Activated naive CD4-positive, alpha-beta T cell treated with anti-CD3 and anti-CD28 coated beads, Interleukin-2, amount 50 U/mL, for 16 hours (primary cell): ENCODE measurements around the gene HSDL2.
"Not testable (repeated sequence)": the region's sequence is repeated elsewhere in the genome, so short reads cannot be mapped to it uniquely, and the experiment has no call there.

ENCODE experiments used
- DNase-seq: peaks from one replicate; pipeline ENCODE4 v3.0.0-alpha.2; 2020

HSDL2 gene

GRCh38 chr9:112401175-112401815 is 21.4 kb downstream of the HSDL2 start:
- DNase-seq = no peak

DNA sequence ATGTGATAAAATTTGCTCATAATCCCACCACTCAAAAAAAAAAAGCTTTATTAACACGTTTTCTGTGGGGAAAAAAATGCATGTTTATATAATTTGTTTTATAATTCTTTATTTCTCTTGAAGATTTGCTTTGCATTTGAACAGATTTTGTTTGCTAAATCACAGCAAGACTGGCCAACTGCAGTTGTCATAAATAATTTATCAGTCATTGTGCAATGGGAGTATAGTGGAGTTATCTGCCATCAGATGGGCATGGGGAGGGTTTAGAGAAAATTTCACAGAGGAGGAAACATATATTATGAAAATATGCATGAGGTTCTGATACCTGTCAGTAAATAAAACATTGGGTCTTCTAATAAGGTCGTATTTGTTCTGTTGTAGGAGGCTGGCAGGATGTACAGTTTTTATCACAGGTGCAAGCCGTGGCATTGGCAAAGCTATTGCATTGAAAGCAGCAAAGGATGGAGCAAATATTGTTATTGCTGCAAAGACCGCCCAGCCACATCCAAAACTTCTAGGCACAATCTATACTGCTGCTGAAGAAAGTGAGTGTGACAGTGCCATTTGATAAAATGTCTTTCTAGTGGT is 23.8 kb downstream of the HSDL2 start:
- DNase-seq = no peak

- DNase-seq = no peak
Observed at GRCh38 chr9:112404508-112404932, 24.6 kb downstream of the HSDL2 start.

DNA sequence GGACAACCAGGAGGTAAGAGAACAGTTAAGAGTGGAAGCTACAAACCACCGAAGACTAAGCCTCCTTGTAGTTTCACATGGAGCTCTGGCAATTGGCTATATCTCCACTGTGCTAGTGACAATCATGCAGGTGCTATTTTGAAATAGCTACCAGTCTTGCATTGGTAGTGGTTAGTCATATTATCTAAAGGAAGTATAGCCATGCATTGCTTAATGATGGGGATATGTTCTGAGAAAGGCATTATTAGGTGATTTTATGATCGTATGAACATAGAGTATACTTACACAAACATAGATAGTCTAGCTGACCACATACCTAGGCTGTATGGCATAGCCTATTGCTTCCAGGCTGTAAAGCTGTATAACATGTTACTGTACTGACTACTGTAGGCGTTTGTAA is 28.4 kb downstream of the HSDL2 start:
- DNase-seq = no peak

GRCh38 chr9:112408819-112409218 is 28.9 kb downstream of the HSDL2 start:
- no peak for DNase-seq

DNA sequence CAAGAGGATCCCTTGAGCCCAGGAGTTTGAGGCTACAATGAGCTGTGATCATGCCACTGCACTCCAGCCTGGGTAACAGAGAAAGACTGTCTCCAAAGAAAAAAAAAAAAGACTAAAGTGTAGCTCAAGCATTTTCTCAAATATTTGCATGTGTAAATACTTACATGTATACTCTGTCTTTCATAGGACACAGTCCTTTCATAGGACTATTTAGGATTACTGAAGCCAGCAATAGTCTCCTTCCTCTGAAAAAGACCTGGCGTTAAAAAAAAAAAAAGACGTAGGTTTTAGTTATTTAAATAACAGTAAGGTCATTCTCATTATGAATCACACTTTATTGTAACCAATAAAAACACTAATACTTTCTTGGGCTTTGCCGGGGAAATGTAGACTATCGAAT is 29.9 kb downstream of the HSDL2 start:
- no peak for DNase-seq

GRCh38 chr9:112411626-112412027 is 31.7 kb downstream of the HSDL2 start:
- no peak for DNase-seq

GRCh38 chr9:112413728-112414127 is 33.8 kb downstream of the HSDL2 start:
- not testable (repeated sequence) for DNase-seq

GRCh38 chr9:112420208-112420607 is 40.3 kb downstream of the HSDL2 start:
- DNase-seq = no peak

- DNase-seq = no peak
Observed at GRCh38 chr9:112421771-112422222, 41.9 kb downstream of the HSDL2 start.

- no peak for DNase-seq
Observed at GRCh38 chr9:112422417-112423148, 42.7 kb downstream of the HSDL2 start.

- DNase-seq = no peak
Observed at GRCh38 chr9:112430006-112430522, 50.2 kb downstream of the HSDL2 start.

DNA sequence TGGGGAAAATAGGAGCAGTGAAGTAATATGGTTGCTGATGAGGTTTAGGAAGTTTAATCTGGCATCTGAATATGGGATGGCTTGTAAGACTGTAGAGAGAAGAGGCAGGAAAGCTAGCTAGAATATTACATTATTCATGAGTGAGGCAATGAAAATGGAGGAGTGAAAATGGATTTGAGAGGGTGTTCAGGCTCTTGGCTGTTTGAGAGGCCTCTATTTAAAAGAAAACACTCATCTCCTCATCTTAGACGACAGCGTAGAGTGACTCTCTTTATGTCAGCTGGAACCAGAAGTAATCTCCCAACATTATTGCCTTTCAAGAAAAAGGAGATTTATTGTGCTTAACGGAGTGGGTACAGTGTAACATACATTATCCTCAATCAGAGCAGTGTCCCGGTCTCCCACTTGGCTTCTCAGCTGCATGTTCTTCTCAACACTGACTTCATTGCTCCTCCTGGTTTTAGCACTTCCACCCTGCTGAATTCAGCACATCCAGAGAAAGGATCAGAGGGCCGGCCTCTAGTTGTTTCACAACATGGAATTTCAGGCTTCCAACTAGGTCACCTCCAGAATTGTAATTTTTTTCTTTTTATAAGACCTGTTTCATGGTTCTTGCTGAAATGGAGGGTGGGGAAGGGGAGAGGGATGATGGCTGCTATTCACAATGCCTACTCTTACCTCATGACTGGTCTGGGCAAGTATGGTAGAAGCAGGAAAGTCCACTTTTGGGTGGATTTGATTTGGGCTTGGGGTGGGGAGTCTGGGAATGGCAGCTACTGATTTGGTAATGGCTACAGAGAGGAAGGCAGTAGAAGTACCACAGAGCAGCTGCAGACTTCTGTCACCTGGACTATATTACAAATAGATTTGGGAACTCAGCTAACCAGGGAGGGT is 53.8 kb downstream of the HSDL2 start:
- DNase-seq = no peak

DNA sequence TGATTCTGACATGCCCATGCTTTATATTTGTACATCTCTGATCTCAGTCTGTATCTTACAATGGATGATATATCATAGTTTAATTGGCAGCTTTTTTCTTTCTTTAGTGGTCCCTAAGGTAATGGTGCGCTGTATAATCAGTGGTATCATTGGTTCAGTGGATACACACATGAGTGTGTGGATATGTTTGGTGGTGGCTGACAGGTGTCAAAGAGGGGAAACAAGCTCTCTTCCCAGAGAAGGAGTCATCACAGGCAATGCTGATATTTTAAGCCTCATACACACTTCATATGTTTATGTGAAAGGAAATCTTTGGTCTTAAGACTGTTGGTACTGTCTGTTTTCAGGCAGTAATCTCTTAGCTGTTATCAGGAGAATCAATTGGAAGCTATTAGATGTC is 54.6 kb downstream of the HSDL2 start:
- DNase-seq = no peak

DNA sequence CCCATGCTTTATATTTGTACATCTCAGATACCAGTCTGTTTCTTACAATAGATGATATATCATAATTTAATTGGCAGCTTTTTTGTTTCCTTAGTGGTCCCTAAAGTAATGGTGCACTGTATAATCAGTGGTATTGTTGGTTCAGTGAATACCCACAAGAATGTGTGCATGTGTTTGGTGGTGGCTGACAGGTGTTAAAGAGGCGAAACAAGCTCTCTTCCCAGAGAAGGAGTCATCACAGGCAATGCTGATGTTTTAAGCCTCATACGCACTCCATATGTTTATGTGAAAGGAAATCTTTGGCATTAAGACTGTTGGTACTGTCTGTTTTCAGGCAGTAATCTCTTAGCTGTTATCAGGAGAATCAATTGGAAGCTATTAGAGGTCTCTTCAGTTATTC is 57.5 kb downstream of the HSDL2 start:
- no peak for DNase-seq

GRCh38 chr9:112439171-112439570 is 59.3 kb downstream of the HSDL2 start:
- no peak for DNase-seq

DNA sequence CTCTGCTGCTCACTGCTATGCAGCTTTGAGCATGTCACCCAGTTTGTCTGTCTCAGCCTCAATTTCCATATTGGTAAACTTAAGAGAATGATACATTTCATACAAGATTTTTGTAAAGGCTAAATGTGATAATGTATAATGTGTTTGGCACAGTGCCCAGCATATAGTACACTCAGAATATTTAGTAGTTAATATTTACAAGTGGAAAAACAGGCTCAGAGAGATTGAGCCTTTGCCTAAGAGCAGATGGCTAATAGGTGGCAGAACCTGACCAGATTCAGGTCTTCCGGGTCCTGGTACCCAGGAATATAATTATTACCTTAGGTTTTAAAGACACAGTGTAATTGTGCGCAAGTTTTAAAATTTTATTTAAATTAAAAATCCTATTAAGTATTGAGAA is 59.9 kb downstream of the HSDL2 start:
- DNase-seq = no peak

GRCh38 chr9:112443200-112443599 is 63.3 kb downstream of the HSDL2 start:
- peak; percentile 13 for DNase-seq

DNA sequence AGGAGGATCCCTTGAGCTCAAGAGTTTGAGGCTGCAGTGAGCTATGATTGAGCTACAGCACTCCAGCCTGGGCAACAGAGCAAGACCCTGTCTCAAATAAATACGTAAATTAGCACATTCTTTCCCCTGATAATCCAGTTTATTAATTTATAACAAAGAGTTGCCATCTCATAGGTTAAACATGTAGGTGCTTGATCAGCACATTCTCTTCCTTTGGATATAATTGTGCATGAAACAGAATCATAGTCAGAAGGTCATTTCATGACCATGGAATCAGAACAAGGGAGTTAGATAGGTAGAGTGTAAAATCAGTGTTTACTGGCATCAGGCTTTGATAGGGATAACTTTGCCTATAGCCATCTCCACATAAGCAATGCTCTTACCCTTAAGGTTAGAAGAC is 63.7 kb downstream of the HSDL2 start:
- DNase-seq = no peak

GRCh38 chr9:112445196-112445595 is 65.3 kb downstream of the HSDL2 start:
- DNase-seq = no peak

- no peak for DNase-seq
Observed at GRCh38 chr9:112446080-112446479, 66.2 kb downstream of the HSDL2 start.

DNA sequence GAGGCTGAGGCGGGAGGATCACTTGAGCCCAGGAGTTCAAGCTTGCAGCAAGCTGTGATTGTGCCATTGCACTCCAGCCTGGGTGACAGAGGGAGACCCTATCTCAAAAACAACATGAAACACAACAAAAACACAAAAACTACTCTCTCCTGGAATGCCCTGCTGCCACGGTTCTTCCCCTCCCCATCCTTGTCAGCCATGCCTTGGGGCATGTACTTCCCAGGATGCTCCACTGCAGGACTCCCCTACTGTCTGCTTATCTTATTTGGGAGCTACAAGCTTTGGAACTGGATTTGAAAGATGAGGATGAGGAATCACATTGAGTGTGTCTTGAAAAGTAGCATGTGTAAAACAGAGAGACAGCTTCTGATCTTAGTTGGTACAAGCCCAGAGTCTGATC is 66.6 kb downstream of the HSDL2 start:
- no peak for DNase-seq

DNA sequence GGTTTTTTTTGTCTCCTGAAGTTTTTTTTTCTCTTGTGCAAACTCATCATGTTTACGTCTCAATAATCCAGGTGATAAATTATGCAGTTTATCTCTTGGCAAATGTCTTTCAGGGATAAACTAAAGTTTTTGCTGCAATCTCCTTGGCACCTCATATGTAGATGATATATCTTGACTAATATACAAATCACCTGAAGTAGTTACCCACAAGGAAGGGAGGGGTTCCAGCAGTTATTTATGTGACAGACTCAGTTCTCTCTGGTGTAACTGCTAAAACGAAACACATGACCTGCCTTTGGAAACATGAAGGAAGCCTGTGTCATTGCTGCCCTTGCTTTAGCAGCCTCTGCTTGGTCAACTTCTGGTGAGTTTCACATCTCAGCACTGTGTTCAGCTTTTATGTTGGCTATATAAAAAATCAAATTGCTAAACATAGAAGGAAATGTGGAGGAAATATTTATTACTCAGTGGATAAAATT is 67.4 kb downstream of the HSDL2 start:
- no peak for DNase-seq
